ENCODE data around the gene RIGI.

RIGI gene

GRCh38 chr9:32502464-32502863 lies 23.5 kb downstream of the RIGI start:
- TF ChIP-seq SIN3A (IDR thresholded peaks at IDR 0.05; ENCODE audit: borderline replicate concordance, insufficient read depth, low read length): peak; percentile 39; the same call in 1 of the 2 replicates
- TF ChIP-seq, protein P1, sequence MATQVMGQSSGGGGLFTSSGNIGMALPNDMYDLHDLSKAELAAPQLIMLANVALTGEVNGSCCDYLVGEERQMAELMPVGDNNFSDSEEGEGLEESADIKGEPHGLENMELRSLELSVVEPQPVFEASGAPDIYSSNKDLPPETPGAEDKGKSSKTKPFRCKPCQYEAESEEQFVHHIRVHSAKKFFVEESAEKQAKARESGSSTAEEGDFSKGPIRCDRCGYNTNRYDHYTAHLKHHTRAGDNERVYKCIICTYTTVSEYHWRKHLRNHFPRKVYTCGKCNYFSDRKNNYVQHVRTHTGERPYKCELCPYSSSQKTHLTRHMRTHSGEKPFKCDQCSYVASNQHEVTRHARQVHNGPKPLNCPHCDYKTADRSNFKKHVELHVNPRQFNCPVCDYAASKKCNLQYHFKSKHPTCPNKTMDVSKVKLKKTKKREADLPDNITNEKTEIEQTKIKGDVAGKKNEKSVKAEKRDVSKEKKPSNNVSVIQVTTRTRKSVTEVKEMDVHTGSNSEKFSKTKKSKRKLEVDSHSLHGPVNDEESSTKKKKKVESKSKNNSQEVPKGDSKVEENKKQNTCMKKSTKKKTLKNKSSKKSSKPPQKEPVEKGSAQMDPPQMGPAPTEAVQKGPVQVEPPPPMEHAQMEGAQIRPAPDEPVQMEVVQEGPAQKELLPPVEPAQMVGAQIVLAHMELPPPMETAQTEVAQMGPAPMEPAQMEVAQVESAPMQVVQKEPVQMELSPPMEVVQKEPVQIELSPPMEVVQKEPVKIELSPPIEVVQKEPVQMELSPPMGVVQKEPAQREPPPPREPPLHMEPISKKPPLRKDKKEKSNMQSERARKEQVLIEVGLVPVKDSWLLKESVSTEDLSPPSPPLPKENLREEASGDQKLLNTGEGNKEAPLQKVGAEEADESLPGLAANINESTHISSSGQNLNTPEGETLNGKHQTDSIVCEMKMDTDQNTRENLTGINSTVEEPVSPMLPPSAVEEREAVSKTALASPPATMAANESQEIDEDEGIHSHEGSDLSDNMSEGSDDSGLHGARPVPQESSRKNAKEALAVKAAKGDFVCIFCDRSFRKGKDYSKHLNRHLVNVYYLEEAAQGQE (IDR thresholded peaks at IDR 0.05; ENCODE audit: insufficient read depth in 1 of 2, low read depth in 2 of 2, low read length in 2 of 2): no peak

- TF ChIP-seq SIN3A (IDR thresholded peaks at IDR 0.05; ENCODE audit: borderline replicate concordance, insufficient read depth, low read length) (no peak), FOXP2 (optimal IDR thresholded peaks at IDR 0.05; ENCODE audit: borderline replicate concordance, extremely low read depth, extremely low read length, insufficient read depth) (no peak)
These were observed 24.1 kb downstream of the RIGI start for GRCh38 chr9:32501868-32502267.

- TF ChIP-seq, protein P1 (IDR thresholded peaks at IDR 0.05; ENCODE audit: insufficient read depth in 1 of 2, low read depth in 2 of 2, low read length in 2 of 2): no peak
- no peak for TF ChIP-seq POLR2AphosphoS5 (IDR thresholded peaks at IDR 0.05; ENCODE audit: low read depth, low read length)
- no peak for TF ChIP-seq SIN3A (IDR thresholded peaks at IDR 0.05; ENCODE audit: borderline replicate concordance, insufficient read depth, low read length)
- TF ChIP-seq TAF1 (IDR thresholded peaks at IDR 0.05; ENCODE audit: borderline replicate concordance, insufficient read depth, low read length): no peak
- TF ChIP-seq FOXP2 (optimal IDR thresholded peaks at IDR 0.05; ENCODE audit: borderline replicate concordance, extremely low read depth, extremely low read length, insufficient read depth): no peak
These were observed 25.2 kb downstream of the RIGI start for GRCh38 chr9:32500768-32501167.

- TF ChIP-seq, protein P1 (IDR thresholded peaks at IDR 0.05; ENCODE audit: insufficient read depth in 1 of 2, low read depth in 2 of 2, low read length in 2 of 2): no peak
- TF ChIP-seq SIN3A (IDR thresholded peaks at IDR 0.05; ENCODE audit: borderline replicate concordance, insufficient read depth, low read length) (no peak), POLR2AphosphoS5 (IDR thresholded peaks at IDR 0.05; ENCODE audit: low read depth, low read length) (no peak), TAF1 (IDR thresholded peaks at IDR 0.05; ENCODE audit: borderline replicate concordance, insufficient read depth, low read length) (no peak), FOXP2 (optimal IDR thresholded peaks at IDR 0.05; ENCODE audit: borderline replicate concordance, extremely low read depth, extremely low read length, insufficient read depth) (no peak)
These were observed 28.1 kb downstream of the RIGI start for GRCh38 chr9:32497921-32498320.

GRCh38 chr9:32490601-32491000 lies 35.4 kb downstream of the RIGI start:
- TF ChIP-seq, protein P1 (IDR thresholded peaks at IDR 0.05; ENCODE audit: insufficient read depth in 1 of 2, low read depth in 2 of 2, low read length in 2 of 2): no peak
- TF ChIP-seq FOXP2 (optimal IDR thresholded peaks at IDR 0.05; ENCODE audit: borderline replicate concordance, extremely low read depth, extremely low read length, insufficient read depth) (no peak), SIN3A (IDR thresholded peaks at IDR 0.05; ENCODE audit: borderline replicate concordance, insufficient read depth, low read length) (no peak), TAF1 (IDR thresholded peaks at IDR 0.05; ENCODE audit: borderline replicate concordance, insufficient read depth, low read length) (no peak), POLR2AphosphoS5 (IDR thresholded peaks at IDR 0.05; ENCODE audit: low read depth, low read length) (no peak)

Measured in PFSK-1 (cell line).